ENCODE results near the gene ATF4.

- TF ChIP-seq TEAD4 (IDR thresholded peaks at IDR 0.05) (no peak), RAD21 (IDR thresholded peaks at IDR 0.05; ENCODE audit: low read depth) (no peak), EP300 (IDR thresholded peaks at IDR 0.05; ENCODE audit: borderline replicate concordance) (no peak), YY1 (IDR thresholded peaks at IDR 0.05; ENCODE audit: low read depth) (no peak), EGR1 (IDR thresholded peaks at IDR 0.05) (no peak), TAF1 (IDR thresholded peaks at IDR 0.05; ENCODE audit: low read depth) (no peak), FOXM1 (IDR thresholded peaks at IDR 0.05; ENCODE audit: borderline replicate concordance, low read depth) (no peak), ZBTB7A (IDR thresholded peaks at IDR 0.05; ENCODE audit: low read depth) (no peak)
- TF ChIP-seq, protein P1, sequence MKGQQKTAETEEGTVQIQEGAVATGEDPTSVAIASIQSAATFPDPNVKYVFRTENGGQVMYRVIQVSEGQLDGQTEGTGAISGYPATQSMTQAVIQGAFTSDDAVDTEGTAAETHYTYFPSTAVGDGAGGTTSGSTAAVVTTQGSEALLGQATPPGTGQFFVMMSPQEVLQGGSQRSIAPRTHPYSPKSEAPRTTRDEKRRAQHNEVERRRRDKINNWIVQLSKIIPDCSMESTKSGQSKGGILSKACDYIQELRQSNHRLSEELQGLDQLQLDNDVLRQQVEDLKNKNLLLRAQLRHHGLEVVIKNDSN (IDR thresholded peaks at IDR 0.05): no peak
- TF ChIP-seq, protein P2, sequence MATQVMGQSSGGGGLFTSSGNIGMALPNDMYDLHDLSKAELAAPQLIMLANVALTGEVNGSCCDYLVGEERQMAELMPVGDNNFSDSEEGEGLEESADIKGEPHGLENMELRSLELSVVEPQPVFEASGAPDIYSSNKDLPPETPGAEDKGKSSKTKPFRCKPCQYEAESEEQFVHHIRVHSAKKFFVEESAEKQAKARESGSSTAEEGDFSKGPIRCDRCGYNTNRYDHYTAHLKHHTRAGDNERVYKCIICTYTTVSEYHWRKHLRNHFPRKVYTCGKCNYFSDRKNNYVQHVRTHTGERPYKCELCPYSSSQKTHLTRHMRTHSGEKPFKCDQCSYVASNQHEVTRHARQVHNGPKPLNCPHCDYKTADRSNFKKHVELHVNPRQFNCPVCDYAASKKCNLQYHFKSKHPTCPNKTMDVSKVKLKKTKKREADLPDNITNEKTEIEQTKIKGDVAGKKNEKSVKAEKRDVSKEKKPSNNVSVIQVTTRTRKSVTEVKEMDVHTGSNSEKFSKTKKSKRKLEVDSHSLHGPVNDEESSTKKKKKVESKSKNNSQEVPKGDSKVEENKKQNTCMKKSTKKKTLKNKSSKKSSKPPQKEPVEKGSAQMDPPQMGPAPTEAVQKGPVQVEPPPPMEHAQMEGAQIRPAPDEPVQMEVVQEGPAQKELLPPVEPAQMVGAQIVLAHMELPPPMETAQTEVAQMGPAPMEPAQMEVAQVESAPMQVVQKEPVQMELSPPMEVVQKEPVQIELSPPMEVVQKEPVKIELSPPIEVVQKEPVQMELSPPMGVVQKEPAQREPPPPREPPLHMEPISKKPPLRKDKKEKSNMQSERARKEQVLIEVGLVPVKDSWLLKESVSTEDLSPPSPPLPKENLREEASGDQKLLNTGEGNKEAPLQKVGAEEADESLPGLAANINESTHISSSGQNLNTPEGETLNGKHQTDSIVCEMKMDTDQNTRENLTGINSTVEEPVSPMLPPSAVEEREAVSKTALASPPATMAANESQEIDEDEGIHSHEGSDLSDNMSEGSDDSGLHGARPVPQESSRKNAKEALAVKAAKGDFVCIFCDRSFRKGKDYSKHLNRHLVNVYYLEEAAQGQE (IDR thresholded peaks at IDR 0.05; ENCODE audit: low read depth): no peak
- TF ChIP-seq, protein P3, sequence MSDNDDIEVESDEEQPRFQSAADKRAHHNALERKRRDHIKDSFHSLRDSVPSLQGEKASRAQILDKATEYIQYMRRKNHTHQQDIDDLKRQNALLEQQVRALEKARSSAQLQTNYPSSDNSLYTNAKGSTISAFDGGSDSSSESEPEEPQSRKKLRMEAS (IDR thresholded peaks at IDR 0.05): no peak
These were observed 12.0 kb upstream of the ATF4 start for GRCh38 chr22:39508393-39508792.
